ENCODE results near the gene FAM219B. TPM values are rescaled to one million over a fixed set of nuclear protein-coding genes. Genes with fewer than 3 reads are reported as not detected.

FAM219B gene
- total and polyA plus RNA-seq, 2 of the 4 experiments (the other 2 are of a cell fraction) = 24.9 to 48.7 TPM

DNA sequence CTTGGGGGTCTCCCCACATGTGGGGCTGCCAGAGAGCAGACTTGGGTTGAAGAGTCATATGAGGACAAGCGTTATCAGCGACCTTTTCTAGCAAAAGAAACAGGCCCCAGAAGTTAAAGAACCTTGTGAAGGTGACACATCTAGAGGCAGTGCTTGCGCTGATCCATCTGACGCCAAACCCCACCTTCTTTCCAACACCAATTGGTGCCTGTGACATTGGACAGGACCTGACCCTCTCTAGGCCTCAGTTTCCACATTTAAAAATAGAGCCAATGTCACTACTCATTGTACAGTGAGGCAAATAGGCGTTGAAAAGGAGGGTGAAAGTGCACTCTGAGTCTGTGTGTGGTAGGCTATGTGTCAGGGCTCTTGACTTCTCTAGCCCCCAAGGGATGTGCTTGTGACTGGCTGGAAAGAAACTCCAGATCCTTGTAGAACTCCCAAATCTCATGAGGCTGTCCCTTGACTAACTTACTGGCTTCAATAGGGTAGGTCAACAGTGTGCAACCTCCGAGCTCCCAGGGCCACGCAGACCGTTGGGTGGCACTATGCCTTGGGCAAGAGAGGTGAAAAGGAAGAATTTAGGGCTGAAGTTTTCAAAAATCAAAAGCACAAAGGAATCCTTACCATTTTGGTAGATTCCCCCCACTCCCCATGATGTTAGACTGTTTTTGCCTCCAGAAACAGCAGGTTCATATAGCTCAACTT lies 666 bp upstream of the FAM219B start:
- dilution Hi-C loops (cut with HindIII; ENCODE audit: low sequenced_read_pairs, unreplicated experiment) = no loop called here
- peak overlapping the region; percentile 96 to 100 for H4K8ac ChIP-seq (ENCODE audit: low read depth in 2 of 2, low read length in 2 of 2)
- peak overlapping the region; percentile 100 for H3K14ac ChIP-seq (replicated peaks; ENCODE audit: low read depth, low read length)
- H2AFZ ChIP-seq (replicated peaks; ENCODE audit: low read length, poor library complexity) = peak overlapping the region; percentile 97
- peak overlapping the region; percentile 86 for H2AK9ac ChIP-seq (replicated peaks; ENCODE audit: low read depth, low read length, poor library complexity)
- peak overlapping the region; percentile 89 for H3K4me3 ChIP-seq (ENCODE audit: insufficient read depth, low read depth, low read length)
- H3K9me3 ChIP-seq (ENCODE audit: control insufficient read depth, insufficient read depth, low read length) = no peaks in the 10 kb centered on the region
- H3K36me3 ChIP-seq (ENCODE audit: control insufficient read depth, insufficient read depth, low read length) = peaks cover 22% of the 10 kb centered on the region
- in situ Hi-C loops (cut with MboI; ENCODE audit: low sequenced_read_pairs) = no loop called here
- H3K9ac ChIP-seq (ENCODE audit: low read depth, low read length) = peak overlapping the region; percentile 97
- ATAC-seq (ENCODE audit: low read depth) (peak; percentile 5), DNase-seq (no peak)
- H3K18ac ChIP-seq (ENCODE audit: low read depth, low read length) = peak overlapping the region; percentile 92; the same call in 1 of the 2 replicates
- peak overlapping the region; percentile 99 for H4K5ac ChIP-seq (ENCODE audit: low read depth, low read length)
- H2BK15ac ChIP-seq (ENCODE audit: low read depth, low read length) = peak overlapping the region; percentile 55; the same call in 1 of the 3 replicates
- H3K4me1 ChIP-seq (ENCODE audit: control insufficient read depth, insufficient read depth, low read length) = peaks cover 11% of the 10 kb centered on the region
- peaks cover 10% of the 10 kb centered on the region for H4K20me1 ChIP-seq (ENCODE audit: insufficient read depth, low read length)
- ChIA-PET CTCF (no interaction called here), POLR2A (ENCODE audit: unreplicated experiment) (interaction anchor here (0.6 kb wide), 1 partner anchor 11 kb away, joined by 3 read pairs; no protein-coding TSS in a partner anchor)
- peak overlapping the region; percentile 100 for H3K4ac ChIP-seq (ENCODE audit: low read depth, low read length)
- peaks cover 4% of the 10 kb centered on the region for H3K9me1 ChIP-seq (ENCODE audit: insufficient read depth, low read length)
- peak overlapping the region; percentile 85 for H2BK120ac ChIP-seq (ENCODE audit: low read depth, low read length)
- intact Hi-C loops (cut with micrococcal nuclease) = loop anchor here (5.0 kb wide), 1 partner anchor 65 kb away; the partner anchor contains the start of gene ULK3
- BruUV-seq (replicated peaks) = no TSS peak
- H2BK5ac ChIP-seq (ENCODE audit: low read depth, low read length, poor library complexity, severe bottlenecking) = peak overlapping the region; percentile 77
- H3K27ac ChIP-seq (ENCODE audit: insufficient read depth, low read length) = peak overlapping the region; percentile 90
- H3K23ac ChIP-seq (ENCODE audit: low read depth, low read length) = peak overlapping the region; percentile 95
- H3K56ac ChIP-seq (ENCODE audit: extremely low read depth, insufficient read depth, low read length) = peak overlapping the region; percentile 89
- no peaks in the 10 kb centered on the region for H3K27me3 ChIP-seq (ENCODE audit: control insufficient read depth, insufficient read depth, low read length)
- H2BK20ac ChIP-seq (ENCODE audit: low read depth, low read length) = 0 out of 2 replicates have a peak overlapping the region, but pooled peaks have one; percentile 67
- H2AK5ac ChIP-seq (ENCODE audit: low read depth, low read length) = peak overlapping the region; percentile 22; the same call in 1 of the 2 replicates
- H3K79me1 ChIP-seq (ENCODE audit: low read depth in 1 of 2, low read length in 2 of 2) = peaks cover 23 to 45% of the 10 kb centered on the region in 2 experiments
- H4K91ac ChIP-seq (ENCODE audit: insufficient read depth, low read depth, low read length) = peak overlapping the region; percentile 95
- peak overlapping the region; percentile 85 for H3K4me2 ChIP-seq (ENCODE audit: low read depth, low read length)
- WGBS, 2 experiments (ENCODE audit: extremely low coverage in 2 of 2, insufficient read length in 1 of 2) = no CpG with 5 or more reads among the region's 8 CpGs
- TF ChIP-seq RFX5 (IDR thresholded peaks at IDR 0.05; ENCODE audit: low read depth, low read length) (no peak), CEBPB (IDR thresholded peaks at IDR 0.05; ENCODE audit: low read depth, low read length) (no peak), RAD21 (IDR thresholded peaks at IDR 0.05; ENCODE audit: low read length) (no peak), RCOR1 (IDR thresholded peaks at IDR 0.05; ENCODE audit: insufficient replicate concordance, low read length) (no peak), NFE2L2 (IDR thresholded peaks at IDR 0.05; ENCODE audit: low read depth, low read length) (no peak), BHLHE40 (IDR thresholded peaks at IDR 0.05; ENCODE audit: low read depth, low read length) (no peak), SMC3 (IDR thresholded peaks at IDR 0.05; ENCODE audit: low read depth, low read length) (no peak), POLR2A (IDR thresholded peaks at IDR 0.05; ENCODE audit: low read depth, low read length) (no peak), CHD1 (IDR thresholded peaks at IDR 0.05; ENCODE audit: low read depth, low read length) (no peak), FOS (IDR thresholded peaks at IDR 0.05; ENCODE audit: low read depth, low read length) (no peak), MXI1 (IDR thresholded peaks at IDR 0.05; ENCODE audit: borderline replicate concordance, low read depth, low read length) (no peak), USF2 (IDR thresholded peaks at IDR 0.05; ENCODE audit: low read depth, low read length) (no peak), MAZ (IDR thresholded peaks at IDR 0.05; ENCODE audit: borderline replicate concordance, low read depth, low read length) (no peak)
- TF ChIP-seq, protein P1, sequence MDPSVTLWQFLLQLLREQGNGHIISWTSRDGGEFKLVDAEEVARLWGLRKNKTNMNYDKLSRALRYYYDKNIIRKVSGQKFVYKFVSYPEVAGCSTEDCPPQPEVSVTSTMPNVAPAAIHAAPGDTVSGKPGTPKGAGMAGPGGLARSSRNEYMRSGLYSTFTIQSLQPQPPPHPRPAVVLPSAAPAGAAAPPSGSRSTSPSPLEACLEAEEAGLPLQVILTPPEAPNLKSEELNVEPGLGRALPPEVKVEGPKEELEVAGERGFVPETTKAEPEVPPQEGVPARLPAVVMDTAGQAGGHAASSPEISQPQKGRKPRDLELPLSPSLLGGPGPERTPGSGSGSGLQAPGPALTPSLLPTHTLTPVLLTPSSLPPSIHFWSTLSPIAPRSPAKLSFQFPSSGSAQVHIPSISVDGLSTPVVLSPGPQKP (IDR thresholded peaks at IDR 0.05; ENCODE audit: borderline replicate concordance, low read depth, low read length) = no peak
- TF ChIP-seq, protein P2, sequence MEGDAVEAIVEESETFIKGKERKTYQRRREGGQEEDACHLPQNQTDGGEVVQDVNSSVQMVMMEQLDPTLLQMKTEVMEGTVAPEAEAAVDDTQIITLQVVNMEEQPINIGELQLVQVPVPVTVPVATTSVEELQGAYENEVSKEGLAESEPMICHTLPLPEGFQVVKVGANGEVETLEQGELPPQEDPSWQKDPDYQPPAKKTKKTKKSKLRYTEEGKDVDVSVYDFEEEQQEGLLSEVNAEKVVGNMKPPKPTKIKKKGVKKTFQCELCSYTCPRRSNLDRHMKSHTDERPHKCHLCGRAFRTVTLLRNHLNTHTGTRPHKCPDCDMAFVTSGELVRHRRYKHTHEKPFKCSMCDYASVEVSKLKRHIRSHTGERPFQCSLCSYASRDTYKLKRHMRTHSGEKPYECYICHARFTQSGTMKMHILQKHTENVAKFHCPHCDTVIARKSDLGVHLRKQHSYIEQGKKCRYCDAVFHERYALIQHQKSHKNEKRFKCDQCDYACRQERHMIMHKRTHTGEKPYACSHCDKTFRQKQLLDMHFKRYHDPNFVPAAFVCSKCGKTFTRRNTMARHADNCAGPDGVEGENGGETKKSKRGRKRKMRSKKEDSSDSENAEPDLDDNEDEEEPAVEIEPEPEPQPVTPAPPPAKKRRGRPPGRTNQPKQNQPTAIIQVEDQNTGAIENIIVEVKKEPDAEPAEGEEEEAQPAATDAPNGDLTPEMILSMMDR (conservative IDR thresholded peaks at IDR 0.05; ENCODE audit: low read depth, low read length) = no peak
